Fibroblast of villous mesenchyme (primary cell): ENCODE results near the gene SMYD3. TPM values are rescaled to one million over a fixed set of nuclear protein-coding genes. Genes with fewer than 3 reads are reported as not detected.

Source experiments
- DNase-seq: peaks from one replicate; pipeline ENCODE4 v3.0.0-alpha.2; 2010; ENCODE audit warnings: low read depth
- H3K4me3 ChIP-seq: 2 replicates; pipeline ENCODE4 v1.5.1; 2011; ENCODE audit warnings: low read depth, mild to moderate bottlenecking, low read length
- CTCF ChIP-seq: IDR thresholded peaks from 2 replicates; pipeline ENCODE4 v1.5.1; 2012; ENCODE audit warnings: low read depth, mild to moderate bottlenecking, low read length; ENCODE audit not compliant: insufficient read depth
- total RNA-seq: library from RNA; depleted of rRNA; stranded (reverse); fragments of >200 nt; gene quantifications from 2 replicates; pipeline ENCODE4 v1.2.3, GENCODE V29; 2012

The SMYD3 gene
- total RNA-seq, 1 donor, result 35.4 TPM

- no peak overlapping the region for H3K4me3 ChIP-seq
- DNase-seq, result no peak
- TF ChIP-seq CTCF, result no peak
Measured at GRCh38 chr1:246052603-246053002, 454.5 kb downstream of the SMYD3 start.

GRCh38 chr1:246051909-246052518 is 455.1 kb downstream of the SMYD3 start:
- DNase-seq, result no peak
- no peak for TF ChIP-seq CTCF
- no peak overlapping the region for H3K4me3 ChIP-seq

- no peak for DNase-seq
Measured at GRCh38 chr1:246048693-246049092, 458.4 kb downstream of the SMYD3 start.

GRCh38 chr1:246043556-246043955 is 463.5 kb downstream of the SMYD3 start:
- TF ChIP-seq CTCF, result no peak
- no peak overlapping the region for H3K4me3 ChIP-seq
- no peak for DNase-seq

More at GRCh38 chr1:246048693-246049092, 458.4 kb downstream of the SMYD3 start:
- TF ChIP-seq CTCF, result no peak
- H3K4me3 ChIP-seq, result no peak overlapping the region

GRCh38 chr1:246041360-246041759 is 465.7 kb downstream of the SMYD3 start:
- no peak for DNase-seq
- no peak for TF ChIP-seq CTCF
- no peak overlapping the region for H3K4me3 ChIP-seq

GRCh38 chr1:246040200-246040890 is 466.7 kb downstream of the SMYD3 start:
- DNase-seq, result no peak
- no peak for TF ChIP-seq CTCF
- no peak overlapping the region for H3K4me3 ChIP-seq

- no peak for DNase-seq
- no peak for TF ChIP-seq CTCF
- H3K4me3 ChIP-seq, result no peak overlapping the region
Measured at GRCh38 chr1:246039584-246039983, 467.5 kb downstream of the SMYD3 start.
